GM04503 (cell line): Measurements from ENCODE around the gene MYO3B.
"Not testable (repeated sequence)": the region's sequence is repeated elsewhere in the genome, so short reads cannot be mapped to it uniquely, and the experiment has no call there.

Source experiments
- DNase-seq: peaks from one replicate; pipeline ENCODE4 v3.0.0-alpha.2; 2012; ENCODE audit warnings: low read depth

Gene MYO3B

DNA sequence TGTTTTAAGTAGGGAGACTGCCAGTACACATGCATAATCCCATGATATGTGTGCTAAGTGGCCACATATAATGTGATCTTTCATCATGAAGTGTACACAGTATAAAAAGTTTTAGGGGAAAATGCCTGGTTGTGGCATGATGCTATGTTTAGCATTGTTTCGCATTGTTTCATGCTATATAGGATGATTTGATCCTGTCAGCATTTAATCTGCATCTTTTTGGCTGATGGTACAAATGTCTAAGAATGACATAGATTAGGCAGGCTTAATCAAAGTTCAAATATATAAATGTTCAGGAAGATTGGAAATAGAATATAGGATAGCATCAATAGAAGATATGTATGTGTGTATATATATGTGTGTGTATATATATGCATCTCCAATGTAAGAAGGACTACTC is 83.6 kb downstream of the MYO3B start:
- DNase-seq = no peak

DNA sequence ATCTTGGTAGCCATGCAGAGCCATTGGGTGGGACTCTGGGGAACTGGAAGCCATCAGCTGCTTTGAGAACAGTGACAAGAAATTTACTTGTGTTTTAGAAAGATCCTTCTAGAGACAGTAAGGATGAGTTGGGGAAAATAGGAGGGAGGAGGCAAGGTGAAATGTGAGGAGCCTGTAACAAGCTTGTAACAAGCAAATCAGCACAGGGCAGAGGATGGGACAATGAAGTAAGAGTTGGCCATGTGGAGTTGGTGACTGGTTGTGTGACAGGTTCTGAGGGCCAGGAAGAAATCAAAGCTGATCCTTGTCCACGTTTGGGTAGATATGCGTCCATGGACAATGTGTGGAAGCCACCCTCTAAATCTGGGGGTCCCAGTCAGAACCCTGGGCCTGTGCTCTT is 84.4 kb downstream of the MYO3B start:
- no peak for DNase-seq

GRCh38 chr2:170262806-170263205 is 84.9 kb downstream of the MYO3B start:
- no peak for DNase-seq

- not testable (repeated sequence) for DNase-seq
Measured at GRCh38 chr2:170263728-170264521, 86.0 kb downstream of the MYO3B start.

GRCh38 chr2:170264522-170264860 is 86.5 kb downstream of the MYO3B start:
- DNase-seq = no peak

GRCh38 chr2:170264865-170265264 is 86.9 kb downstream of the MYO3B start:
- no peak for DNase-seq

- no peak for DNase-seq
Measured at GRCh38 chr2:170265321-170265720, 87.4 kb downstream of the MYO3B start.

- DNase-seq = no peak
Measured at GRCh38 chr2:170266358-170266757, 88.4 kb downstream of the MYO3B start.

DNA sequence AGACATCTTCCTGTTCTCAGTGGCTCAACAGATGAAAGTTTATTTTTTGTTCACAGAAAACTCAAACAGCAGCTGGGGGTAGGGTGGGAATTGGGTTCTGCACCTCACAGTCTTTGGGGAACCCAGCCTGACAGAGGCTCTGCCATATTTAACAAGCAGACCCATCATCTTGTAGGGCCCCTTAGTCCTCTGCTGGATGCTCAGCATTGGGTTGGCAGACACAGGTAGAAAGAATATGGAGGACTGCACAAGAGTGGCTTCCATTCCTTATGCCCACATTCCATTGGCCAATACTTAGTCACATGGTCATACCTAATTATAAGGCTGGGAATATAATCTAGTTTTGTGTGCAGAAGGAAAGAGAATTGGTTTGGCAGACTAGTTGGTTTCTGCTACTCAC is 89.1 kb downstream of the MYO3B start:
- DNase-seq = no peak

DNA sequence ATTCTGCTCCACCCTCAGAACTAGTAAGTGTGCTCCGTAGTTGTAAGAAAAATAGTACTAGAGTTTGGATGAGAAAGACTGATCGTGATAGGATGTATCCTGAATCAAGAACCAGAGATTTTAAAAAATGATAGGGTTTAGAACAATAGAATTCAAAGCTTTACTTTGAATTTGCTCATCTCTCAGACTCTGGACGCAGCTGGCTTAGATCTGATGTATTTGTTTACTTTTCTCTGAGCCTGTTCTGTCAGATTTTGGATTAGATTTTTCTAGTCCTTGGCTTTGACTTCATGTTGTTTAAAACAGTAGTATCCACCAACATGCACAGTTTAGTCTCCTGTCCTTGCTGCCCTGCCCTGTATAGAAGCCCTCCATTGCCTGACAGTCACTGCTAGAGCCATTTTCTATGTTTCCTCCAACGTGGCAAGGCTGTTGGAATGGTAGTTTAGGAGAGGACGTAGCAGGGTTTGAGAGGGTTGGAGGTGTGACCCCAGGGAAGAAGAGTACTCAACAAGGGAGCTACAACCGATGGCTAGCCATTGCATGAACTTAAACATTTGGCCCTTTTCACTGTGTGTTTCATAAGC is 92.4 kb downstream of the MYO3B start:
- no peak for DNase-seq

GRCh38 chr2:170271340-170271739 is 93.4 kb downstream of the MYO3B start:
- no peak for DNase-seq

GRCh38 chr2:170276056-170276455 is 98.1 kb downstream of the MYO3B start:
- DNase-seq = no peak

DNA sequence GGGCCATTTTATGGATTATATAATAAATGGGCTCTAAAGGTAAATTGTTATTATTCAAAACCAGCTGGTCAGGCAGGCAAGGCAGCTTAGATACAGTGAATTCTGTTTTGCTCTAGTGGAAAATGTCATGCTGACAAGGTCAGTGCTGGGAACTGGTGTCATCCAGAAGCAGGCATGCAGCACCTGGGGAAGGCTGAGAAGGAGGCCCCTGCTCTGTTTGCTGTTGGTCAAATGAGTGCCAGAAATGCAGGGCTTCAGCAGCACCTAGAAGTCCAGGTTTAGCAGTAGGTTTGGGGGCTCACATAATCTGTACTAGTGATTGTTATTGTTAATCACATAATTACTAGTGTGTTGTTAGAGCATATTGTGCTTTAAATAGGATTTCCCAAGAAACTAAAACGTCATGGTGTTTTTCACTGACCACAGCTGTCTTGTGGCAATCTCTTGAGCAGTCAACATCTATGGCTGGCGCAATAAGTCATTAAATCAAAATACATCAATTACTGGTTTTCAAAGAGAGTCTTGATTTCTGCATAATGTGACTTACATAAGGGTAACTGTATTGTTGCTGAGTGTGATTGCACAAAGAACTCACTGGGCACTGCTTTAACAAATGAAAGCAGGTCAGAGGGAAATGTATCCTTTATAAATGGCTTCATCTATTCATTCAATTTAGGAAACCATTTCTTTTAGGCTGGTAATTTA is 99.1 kb downstream of the MYO3B start:
- DNase-seq = no peak

DNA sequence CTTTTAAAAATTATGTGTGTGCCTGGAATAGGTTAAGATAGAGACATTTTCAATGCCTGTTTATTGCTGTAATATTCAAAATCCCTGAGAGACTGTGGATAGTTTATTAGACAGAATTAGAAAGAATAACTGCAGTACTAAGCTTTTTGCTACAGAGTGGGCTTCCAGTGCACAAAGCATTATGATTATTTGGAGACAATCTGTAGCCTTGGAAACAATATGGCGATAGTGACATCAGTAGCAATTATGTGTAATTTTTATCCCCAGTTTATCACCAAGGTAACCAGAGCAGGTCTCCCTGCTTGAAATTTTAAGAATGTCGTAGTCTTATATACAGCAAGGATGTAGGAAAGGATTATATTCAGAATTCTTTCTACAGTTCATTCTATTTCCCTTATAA is 100.0 kb downstream of the MYO3B start:
- DNase-seq = no peak

DNA sequence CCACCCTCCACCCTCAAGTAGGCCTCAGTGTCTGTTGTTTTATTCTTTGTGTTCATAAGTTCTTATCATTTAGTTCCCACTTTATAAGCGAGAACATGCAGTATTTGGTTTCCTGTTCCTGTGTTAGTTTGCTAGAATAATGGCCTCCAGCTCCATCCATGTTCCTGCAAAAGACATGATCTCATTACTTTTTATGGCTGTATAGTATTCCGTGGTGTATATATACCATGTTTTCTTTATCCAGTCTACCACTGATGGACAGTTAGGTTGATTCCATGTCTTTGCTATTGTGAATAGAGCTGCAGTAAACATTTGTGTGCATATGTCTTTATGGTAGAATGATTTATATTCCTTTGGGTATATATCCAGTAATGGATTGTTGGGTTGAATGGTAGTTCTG is 101.7 kb downstream of the MYO3B start:
- not testable (repeated sequence) for DNase-seq

DNA sequence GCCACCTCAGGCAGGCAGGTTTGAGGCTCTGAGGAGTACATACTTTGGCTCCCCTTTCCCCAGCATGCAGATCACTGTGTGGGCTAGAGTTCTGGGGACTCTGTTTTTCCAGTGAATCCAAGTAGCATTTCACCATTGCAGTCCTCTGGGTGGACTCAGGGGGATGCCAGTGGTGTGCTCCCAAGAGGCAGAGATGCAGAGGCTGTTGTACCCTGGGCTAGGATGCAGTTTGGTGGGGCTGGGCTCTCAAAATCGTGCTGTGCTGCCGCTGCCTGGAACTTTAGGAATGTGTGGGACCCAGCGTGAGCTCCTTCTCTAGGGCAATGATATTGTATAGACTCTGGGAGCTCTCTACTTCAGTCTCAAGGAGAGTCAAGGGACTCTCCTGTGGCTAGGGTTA is 104.9 kb downstream of the MYO3B start:
- DNase-seq = no peak

- no peak for DNase-seq
Measured at GRCh38 chr2:170284205-170284604, 106.3 kb downstream of the MYO3B start.

- no peak for DNase-seq
Measured at GRCh38 chr2:170288859-170289258, 110.9 kb downstream of the MYO3B start.

DNA sequence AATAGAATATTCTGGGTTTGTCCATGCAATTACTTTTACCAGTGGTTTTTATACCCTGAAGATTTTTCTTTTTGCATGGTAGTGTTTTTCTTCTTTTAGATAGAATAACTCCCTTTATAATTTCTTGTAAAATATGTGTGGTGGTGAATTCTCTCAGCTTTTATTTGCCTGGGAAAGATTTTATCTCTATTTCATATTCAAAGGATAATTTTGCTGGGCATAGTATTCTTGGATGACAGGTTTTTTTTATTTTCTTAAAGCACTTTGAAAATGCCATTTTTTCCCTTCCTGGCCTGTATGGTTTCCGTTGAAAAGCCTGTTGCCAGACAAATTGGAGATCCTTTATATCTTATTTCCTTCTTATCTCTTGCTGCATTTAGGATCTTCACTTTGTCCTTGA is 113.5 kb downstream of the MYO3B start:
- no peak for DNase-seq

- DNase-seq = no peak
Measured at GRCh38 chr2:170292415-170292814, 114.5 kb downstream of the MYO3B start.

- no peak for DNase-seq
Measured at GRCh38 chr2:170297496-170297895, 119.5 kb downstream of the MYO3B start.

- DNase-seq = no peak
Measured at GRCh38 chr2:170298115-170298514, 120.2 kb downstream of the MYO3B start.

DNA sequence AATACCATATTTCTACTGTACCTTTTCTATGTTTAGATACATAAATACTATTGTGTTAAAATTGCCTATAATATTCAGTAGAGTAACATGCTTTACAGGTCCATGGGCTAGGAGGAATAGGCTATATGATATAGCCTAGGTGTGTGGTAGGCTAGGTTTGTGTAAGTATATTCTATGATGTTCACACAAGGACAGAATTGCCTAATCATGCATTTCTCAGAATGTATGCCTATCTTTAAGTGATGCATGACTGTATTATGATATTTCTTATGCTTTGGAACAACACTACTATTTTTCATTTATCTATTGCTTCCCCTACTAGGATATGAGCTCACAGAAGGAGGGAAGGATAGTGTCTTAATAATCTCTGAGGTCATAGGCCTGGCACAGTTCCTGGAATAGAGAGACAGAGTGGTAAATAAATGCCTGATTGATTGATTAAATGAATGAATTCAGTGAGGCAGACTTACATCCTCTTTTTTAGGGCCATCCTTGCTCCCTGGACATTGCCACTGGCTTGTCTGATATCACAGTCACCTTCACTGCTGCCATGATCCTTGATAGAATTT is 121.0 kb downstream of the MYO3B start:
- DNase-seq = no peak
